HFFc6 (cell line): Measurements from ENCODE around the gene GSTM1. TPM values are rescaled to one million over a fixed set of nuclear protein-coding genes. Genes with fewer than 3 reads are reported as not detected.
"Not testable (repeated sequence)": the region's sequence is repeated elsewhere in the genome, so short reads cannot be mapped to it uniquely, and the experiment has no call there.

ENCODE experiments used
- DNase-seq: peaks from one replicate; pipeline ENCODE4 v3.0.0-alpha.2; 2018
- H3K27ac Mint-ChIP-seq: 2 replicates; pipeline ENCODE4 v1.8.0; 2020; ENCODE audit warnings: mild to moderate bottlenecking, mixed read lengths
- H3K27me3 Mint-ChIP-seq: 2 replicates; pipeline ENCODE4 v1.8.0; 2021; ENCODE audit warnings: mild to moderate bottlenecking, moderate library complexity, mixed read lengths; ENCODE audit not compliant: insufficient read depth
- H3K36me3 Mint-ChIP-seq: 2 replicates; pipeline ENCODE4 v1.8.0; 2021; ENCODE audit warnings: low read depth, mixed read lengths
- H3K4me1 Mint-ChIP-seq: 2 replicates; pipeline ENCODE4 v1.8.0; 2020; ENCODE audit warnings: low read depth, mixed read lengths
- H3K4me3 Mint-ChIP-seq: 2 replicates; pipeline ENCODE4 v1.8.0; 2020; ENCODE audit warnings: mild to moderate bottlenecking, moderate library complexity, mixed read lengths
- H3K9me3 Mint-ChIP-seq: 2 replicates; pipeline ENCODE4 v1.8.0; 2020; ENCODE audit warnings: mild to moderate bottlenecking, mixed read lengths
- total RNA-seq, 6 experiments: library from RNA; stranded (reverse); fragmentation: NEBNext Ultra II Directional; extraction: Animal tissue kit (Norgen Biotek cat#: 25700); gene quantifications; 2 replicates in 1 of 6; 3 replicates in 5 of 6; pipeline ENCODE4 v1.2.3, GENCODE V29; 2021
- TF ChIP-seq, protein P1 (sequence below): fragments of 200-600 bp; sonication (generic); IDR thresholded peaks from 2 replicates; pipeline ENCODE4 v1.5.0; 2021; ENCODE audit warnings: antibody characterized with exemption, mild to moderate bottlenecking

The GSTM1 gene
- total RNA-seq, 6 experiments from 2014 or later = 14.7 to 50.1 (median 46.5) TPM

DNA sequence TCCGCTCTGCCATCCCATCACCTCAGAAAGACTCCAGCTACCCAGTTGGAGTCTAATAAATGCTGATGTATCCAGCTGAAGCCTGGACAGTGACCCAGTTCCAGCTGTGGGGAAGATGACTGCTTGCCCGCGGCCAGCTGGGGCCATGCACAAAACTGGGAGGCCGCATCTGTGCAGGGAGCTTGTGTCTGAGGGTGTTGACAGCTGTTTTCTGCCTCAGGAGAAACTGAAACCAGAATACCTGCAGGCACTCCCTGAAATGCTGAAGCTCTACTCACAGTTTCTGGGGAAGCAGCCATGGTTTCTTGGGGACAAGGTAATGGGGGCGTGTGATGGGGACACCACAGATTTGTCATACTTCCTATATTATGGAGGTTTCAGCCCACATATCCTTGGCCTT is 16.6 kb upstream of the GSTM1 start:
- peaks cover 1% of the 10 kb centered on the region for H3K27me3 Mint-ChIP-seq

DNA sequence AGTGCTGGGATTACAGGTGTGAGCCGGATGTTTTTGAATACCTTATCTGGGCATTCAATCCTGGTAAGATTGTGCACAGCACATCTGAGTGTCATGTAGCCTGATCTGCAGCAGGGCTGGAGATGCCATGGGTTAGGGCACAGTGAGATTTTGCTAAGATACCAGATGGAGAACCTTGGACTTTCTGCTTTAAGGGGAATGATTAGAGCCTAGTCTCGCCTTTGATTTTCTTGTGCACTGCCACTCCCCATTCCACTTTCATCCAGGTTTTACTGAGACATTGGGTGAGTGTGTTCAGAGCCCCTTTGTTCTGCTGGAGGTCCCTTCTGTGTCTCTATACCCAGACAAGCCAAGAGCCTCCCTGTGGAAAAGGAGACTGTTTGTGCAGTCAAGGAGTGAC is 13.8 kb upstream of the GSTM1 start:
- H3K4me3 Mint-ChIP-seq, H3K27ac Mint-ChIP-seq, H3K9me3 Mint-ChIP-seq, DNase-seq, H3K27me3 Mint-ChIP-seq, H3K4me1 Mint-ChIP-seq: not testable (repeated sequence)
- H3K36me3 Mint-ChIP-seq = peaks cover 23% of the 10 kb centered on the region

More for the DNA sequence above, 16.6 kb upstream of the GSTM1 start:
- Mint-ChIP-seq H3K36me3 (peaks cover 18% of the 10 kb centered on the region), H3K4me3 (no peak overlapping the region), H3K9me3 (no peaks in the 10 kb centered on the region), H3K4me1 (peaks cover 9% of the 10 kb centered on the region), H3K27ac (no peak overlapping the region)
- no peak for DNase-seq
- TF ChIP-seq, protein P1, sequence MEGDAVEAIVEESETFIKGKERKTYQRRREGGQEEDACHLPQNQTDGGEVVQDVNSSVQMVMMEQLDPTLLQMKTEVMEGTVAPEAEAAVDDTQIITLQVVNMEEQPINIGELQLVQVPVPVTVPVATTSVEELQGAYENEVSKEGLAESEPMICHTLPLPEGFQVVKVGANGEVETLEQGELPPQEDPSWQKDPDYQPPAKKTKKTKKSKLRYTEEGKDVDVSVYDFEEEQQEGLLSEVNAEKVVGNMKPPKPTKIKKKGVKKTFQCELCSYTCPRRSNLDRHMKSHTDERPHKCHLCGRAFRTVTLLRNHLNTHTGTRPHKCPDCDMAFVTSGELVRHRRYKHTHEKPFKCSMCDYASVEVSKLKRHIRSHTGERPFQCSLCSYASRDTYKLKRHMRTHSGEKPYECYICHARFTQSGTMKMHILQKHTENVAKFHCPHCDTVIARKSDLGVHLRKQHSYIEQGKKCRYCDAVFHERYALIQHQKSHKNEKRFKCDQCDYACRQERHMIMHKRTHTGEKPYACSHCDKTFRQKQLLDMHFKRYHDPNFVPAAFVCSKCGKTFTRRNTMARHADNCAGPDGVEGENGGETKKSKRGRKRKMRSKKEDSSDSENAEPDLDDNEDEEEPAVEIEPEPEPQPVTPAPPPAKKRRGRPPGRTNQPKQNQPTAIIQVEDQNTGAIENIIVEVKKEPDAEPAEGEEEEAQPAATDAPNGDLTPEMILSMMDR = no peak

GRCh38 chr1:109676683-109677381 is 10.8 kb upstream of the GSTM1 start:
- not testable (repeated sequence) for DNase-seq, H3K27me3 Mint-ChIP-seq, H3K36me3 Mint-ChIP-seq, H3K27ac Mint-ChIP-seq, H3K4me3 Mint-ChIP-seq, H3K9me3 Mint-ChIP-seq
- peaks cover 14% of the 10 kb centered on the region for H3K4me1 Mint-ChIP-seq

GRCh38 chr1:109677459-109677858 is 10.2 kb upstream of the GSTM1 start:
- DNase-seq = no peak
- no peaks in the 10 kb centered on the region for H3K9me3 Mint-ChIP-seq
- H3K4me3 Mint-ChIP-seq = no peak overlapping the region
- H3K4me1 Mint-ChIP-seq = peaks cover 14% of the 10 kb centered on the region
- no peak overlapping the region for H3K27ac Mint-ChIP-seq
- peaks cover 5% of the 10 kb centered on the region; the same call in 1 of the 2 replicates for H3K36me3 Mint-ChIP-seq
- TF ChIP-seq, protein P1 = no peak
- peaks cover 3% of the 10 kb centered on the region for H3K27me3 Mint-ChIP-seq

DNA sequence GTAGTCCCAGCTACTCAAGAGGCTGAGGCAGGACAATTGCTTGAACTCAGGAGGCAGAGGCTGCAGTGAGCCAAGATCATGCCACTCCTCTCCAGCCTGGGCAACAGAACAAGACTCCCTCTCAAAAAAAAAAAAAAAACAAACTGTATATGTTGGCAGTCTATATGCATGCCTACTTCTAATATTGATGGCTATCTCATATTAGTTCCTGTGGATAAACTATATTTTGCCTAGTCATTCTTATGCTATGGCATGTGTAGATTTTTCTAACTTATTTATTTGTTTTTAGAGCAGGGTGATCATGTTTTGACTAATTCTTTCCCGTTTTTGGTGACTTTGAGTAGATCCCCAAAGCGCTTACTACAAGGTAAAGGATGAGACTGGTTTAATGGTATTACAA is 9.0 kb upstream of the GSTM1 start:
- H3K4me1 Mint-ChIP-seq = peaks cover 14% of the 10 kb centered on the region
- H3K27me3 Mint-ChIP-seq, H3K9me3 Mint-ChIP-seq, H3K27ac Mint-ChIP-seq, H3K4me3 Mint-ChIP-seq, H3K36me3 Mint-ChIP-seq, DNase-seq: not testable (repeated sequence)

GRCh38 chr1:109684777-109685176 is 2.8 kb upstream of the GSTM1 start:
- not testable (repeated sequence) for H3K4me1 Mint-ChIP-seq, H3K36me3 Mint-ChIP-seq, H3K9me3 Mint-ChIP-seq, DNase-seq, H3K27ac Mint-ChIP-seq, H3K27me3 Mint-ChIP-seq, H3K4me3 Mint-ChIP-seq

- H3K4me1 Mint-ChIP-seq, H3K36me3 Mint-ChIP-seq, H3K4me3 Mint-ChIP-seq, H3K27ac Mint-ChIP-seq, H3K9me3 Mint-ChIP-seq, H3K27me3 Mint-ChIP-seq, DNase-seq: not testable (repeated sequence)
Observed at GRCh38 chr1:109685399-109685798, 2.2 kb upstream of the GSTM1 start.

GRCh38 chr1:109685890-109686289 is 1.7 kb upstream of the GSTM1 start:
- H3K4me1 Mint-ChIP-seq, H3K36me3 Mint-ChIP-seq, H3K27ac Mint-ChIP-seq, DNase-seq, H3K4me3 Mint-ChIP-seq, H3K9me3 Mint-ChIP-seq, H3K27me3 Mint-ChIP-seq: not testable (repeated sequence)

- not testable (repeated sequence) for H3K27me3 Mint-ChIP-seq, H3K36me3 Mint-ChIP-seq, H3K4me1 Mint-ChIP-seq, DNase-seq, H3K9me3 Mint-ChIP-seq
- peak overlapping the region; percentile 86 for H3K4me3 Mint-ChIP-seq
- H3K27ac Mint-ChIP-seq = peak overlapping the region; percentile 89
Observed at GRCh38 chr1:109687109-109687508, 508 bp upstream of the GSTM1 start.
